Activated CD8-positive, alpha-beta T cell treated with anti-CD3 and anti-CD28 coated beads for 36 hours (primary cell): ENCODE data around the gene PXDN. TPM values are rescaled to one million over a fixed set of nuclear protein-coding genes. Genes with fewer than 3 reads are reported as not detected.

Experiments used
- ATAC-seq: fragments of 200-7000 bp; cut with Tn5 transposase; one replicate; pipeline ENCODE4 v1.10.0; 2021; ENCODE audit warnings: mild to moderate bottlenecking, moderate library complexity
- CTCF ChIA-PET: fragments of 350-600 bp; sonication (Branson Sonifier 250); formaldehyde crosslinking; loops from one replicate; lab custom pipeline; 2021; ENCODE audit warnings: antibody characterized with exemption; lab: Charles Lee
- POLR2A ChIA-PET: fragments of 350-600 bp; sonication (Branson Sonifier 250); formaldehyde crosslinking; loops from one replicate; lab custom pipeline; 2021; ENCODE audit warnings: antibody characterized with exemption; lab: Charles Lee
- DNase-seq: peaks from one replicate; pipeline ENCODE4 v3.0.0-alpha.2; 2020
- H3K27ac Mint-ChIP-seq: one replicate; pipeline ENCODE4 v1.8.0; 2021; ENCODE audit warnings: mild to moderate bottlenecking, mixed read lengths
- H3K27me3 Mint-ChIP-seq: one replicate; pipeline ENCODE4 v1.8.0; 2021; ENCODE audit warnings: mixed read lengths
- H3K36me3 Mint-ChIP-seq: one replicate; pipeline ENCODE4 v1.8.0; 2021; ENCODE audit warnings: low read depth, mixed read lengths
- H3K4me1 Mint-ChIP-seq: one replicate; pipeline ENCODE4 v1.8.0; 2021; ENCODE audit warnings: low read depth, mixed read lengths
- H3K4me3 Mint-ChIP-seq: one replicate; pipeline ENCODE4 v1.8.0; 2021; ENCODE audit warnings: mild to moderate bottlenecking, moderate library complexity, mixed read lengths
- H3K9me3 Mint-ChIP-seq: one replicate; pipeline ENCODE4 v1.8.0; 2021; ENCODE audit warnings: mixed read lengths
- CTCF ChIP-seq: fragments of 200-600 bp; IDR thresholded peaks from one replicate; pipeline ENCODE4 v1.8.0; 2022; ENCODE audit warnings: antibody characterized with exemption, mild to moderate bottlenecking
- intact Hi-C: fragments of 100-400 bp; cut with micrococcal nuclease; formaldehyde crosslinking; loops from one replicate; pipeline ENCODE4 v1.10.0; 2022
- total RNA-seq, 2 experiments: library from RNA; stranded (reverse); gene quantifications; one replicate each; pipeline ENCODE4 v1.2.3, GENCODE V29; 2021

The PXDN gene
- total RNA-seq, 2 experiments from 2014 or later = 0.58 to 0.83 TPM

DNA sequence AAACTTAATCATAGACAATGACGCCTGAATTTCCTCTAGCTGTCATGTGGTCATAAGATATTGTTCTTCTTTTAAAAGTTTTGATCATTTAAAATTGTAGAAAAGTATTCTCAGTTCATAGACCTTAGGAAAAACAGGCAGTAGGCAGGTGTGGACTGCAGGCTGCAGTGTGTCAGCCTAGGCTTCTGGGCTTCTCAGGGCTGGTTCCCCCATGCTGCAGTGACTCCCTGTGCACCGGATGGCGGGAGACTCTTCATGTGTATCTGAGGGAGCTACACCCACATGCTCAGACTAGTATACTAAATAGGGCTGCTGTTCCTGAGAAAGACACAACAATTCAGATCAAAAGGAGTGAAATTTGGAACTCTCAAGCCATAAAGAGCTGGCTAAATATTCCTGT lies 72.4 kb downstream of the PXDN start:
- Mint-ChIP-seq H3K4me3 (no peak overlapping the region), H3K4me1 (no peaks in the 10 kb centered on the region), H3K9me3 (no peaks in the 10 kb centered on the region), H3K36me3 (no peaks in the 10 kb centered on the region), H3K27ac (no peak overlapping the region), H3K27me3 (peaks cover 1% of the 10 kb centered on the region)
- no peak for DNase-seq
- intact Hi-C loops = no loop called here
- no peak for ATAC-seq
- ChIA-PET POLR2A (no interaction called here), CTCF (no interaction called here)
- no peak for TF ChIP-seq CTCF

DNA sequence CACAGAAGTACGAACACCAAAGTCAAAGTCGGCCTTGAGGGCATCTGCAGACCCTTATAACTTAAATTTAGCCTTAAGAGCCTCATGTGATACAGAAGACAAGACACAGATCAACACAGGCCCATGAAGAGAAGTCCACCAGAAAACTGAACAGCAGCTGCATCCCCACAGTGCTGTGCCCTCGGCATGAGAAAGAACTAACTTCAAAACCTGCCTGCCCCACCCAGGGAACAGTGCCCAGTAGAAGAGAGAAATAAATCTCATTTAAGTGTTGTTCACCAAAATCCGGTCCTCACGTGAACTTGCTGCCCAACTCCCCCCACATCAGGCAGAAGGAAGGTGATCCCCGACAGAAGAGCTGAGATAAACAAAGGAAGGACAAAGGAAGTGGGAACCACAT lies 73.7 kb downstream of the PXDN start:
- Mint-ChIP-seq H3K4me1 (no peaks in the 10 kb centered on the region), H3K27me3 (peaks cover 1% of the 10 kb centered on the region), H3K9me3 (no peaks in the 10 kb centered on the region), H3K27ac (no peak overlapping the region), H3K36me3 (no peaks in the 10 kb centered on the region), H3K4me3 (no peak overlapping the region)
- ChIA-PET POLR2A (no interaction called here), CTCF (no interaction called here)
- no peak for TF ChIP-seq CTCF
- ATAC-seq (no peak), DNase-seq (no peak)
- intact Hi-C loops = no loop called here

GRCh38 chr2:1665761-1666505 lies 78.4 kb downstream of the PXDN start:
- Mint-ChIP-seq H3K4me3 (no peak overlapping the region), H3K27ac (no peak overlapping the region), H3K4me1 (no peaks in the 10 kb centered on the region), H3K27me3 (peaks cover 1% of the 10 kb centered on the region), H3K36me3 (no peaks in the 10 kb centered on the region), H3K9me3 (no peaks in the 10 kb centered on the region)
- CTCF ChIA-PET = no interaction called here
- ATAC-seq (no peak), DNase-seq (no peak)
- intact Hi-C loops = no loop called here
- POLR2A ChIA-PET = no interaction called here
- TF ChIP-seq CTCF = no peak

GRCh38 chr2:1664698-1665097 lies 79.6 kb downstream of the PXDN start:
- POLR2A ChIA-PET = interaction anchor here (0.6 kb wide), 1 partner anchor 35 kb away, joined by 3 read pairs; no protein-coding TSS in a partner anchor
- no peaks in the 10 kb centered on the region for H3K4me1 Mint-ChIP-seq
- no peaks in the 10 kb centered on the region for H3K36me3 Mint-ChIP-seq
- no peak overlapping the region for H3K4me3 Mint-ChIP-seq
- H3K27ac Mint-ChIP-seq = no peak overlapping the region
- no peak for DNase-seq
- no peak for TF ChIP-seq CTCF
- H3K9me3 Mint-ChIP-seq = no peaks in the 10 kb centered on the region
- H3K27me3 Mint-ChIP-seq = peaks cover 1% of the 10 kb centered on the region
- intact Hi-C loops = no loop called here
- no peak for ATAC-seq
- CTCF ChIA-PET = no interaction called here

DNA sequence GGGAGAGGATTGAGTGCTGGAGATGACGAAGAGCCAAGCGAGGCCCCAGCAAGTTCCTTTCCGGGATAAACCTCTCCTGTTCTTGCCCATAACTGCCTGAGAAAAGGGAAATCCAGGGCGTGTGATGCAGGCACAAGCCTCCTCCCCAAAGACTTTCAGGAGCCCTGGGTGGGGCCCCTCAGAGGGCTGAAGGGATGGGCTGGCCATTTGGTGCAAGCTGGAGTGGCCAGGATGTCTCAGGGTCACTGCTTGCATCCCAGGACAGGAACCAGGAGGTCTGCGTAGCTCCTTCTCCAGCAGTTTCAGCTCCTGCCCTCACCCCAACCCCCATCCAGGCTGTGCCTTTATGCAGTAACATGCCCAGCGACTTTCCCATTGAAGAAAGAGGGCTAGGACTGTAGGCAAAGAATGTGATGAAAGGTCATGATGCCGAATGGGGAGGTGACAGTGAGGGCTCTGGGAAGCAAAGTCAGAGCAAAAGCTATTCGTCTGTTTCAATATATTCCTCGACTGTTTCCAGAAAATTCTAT lies 80.2 kb downstream of the PXDN start:
- no peaks in the 10 kb centered on the region for H3K36me3 Mint-ChIP-seq
- H3K27me3 Mint-ChIP-seq = peaks cover 1% of the 10 kb centered on the region
- H3K4me3 Mint-ChIP-seq = no peak overlapping the region
- H3K9me3 Mint-ChIP-seq = no peaks in the 10 kb centered on the region
- no peak overlapping the region for H3K27ac Mint-ChIP-seq
- intact Hi-C loops = no loop called here
- DNase-seq = no peak
- H3K4me1 Mint-ChIP-seq = no peaks in the 10 kb centered on the region
- CTCF ChIA-PET = no interaction called here
- TF ChIP-seq CTCF = no peak
- POLR2A ChIA-PET = interaction anchor here (0.6 kb wide), 1 partner anchor 35 kb away, joined by 3 read pairs; no protein-coding TSS in a partner anchor
- ATAC-seq = no peak
